ENCODE data around the gene NDUFS7. TPM values are rescaled to one million over a fixed set of nuclear protein-coding genes. Genes with fewer than 3 reads are reported as not detected.

Gene NDUFS7
- total and polyA plus RNA-seq, 9 of the 15 experiments (the other 6 are each of a cell fraction or from before 2014, with no cell fraction given), result 6.0 to 271 (median 60.6) TPM

DNA sequence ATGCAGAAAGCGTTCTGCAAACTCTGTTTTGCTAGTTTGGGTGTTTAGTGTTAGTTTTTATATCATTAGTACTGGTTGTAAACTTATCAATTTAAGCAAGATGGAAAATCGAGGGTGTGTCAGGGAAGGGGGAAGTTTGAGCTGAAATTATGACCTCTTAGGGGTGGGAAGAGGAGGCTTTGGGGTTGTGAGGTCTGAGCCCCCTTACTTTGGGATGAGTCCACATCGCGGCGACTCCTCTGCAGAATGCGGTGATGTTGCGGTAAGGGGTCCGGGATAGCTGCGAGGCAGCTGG, 743 bp upstream of the NDUFS7 start:
- Histone ChIP-seq H3K9ac (ENCODE audit: insufficient read depth in 1 of 2, low read depth in 2 of 2, low read length in 2 of 2) (peak overlapping the region in 1 of 2 experiments; percentile 1; a peak in 1 of 4 replicates), H3K36me3 (ENCODE audit: control insufficient read depth, insufficient read depth, low read length) (peaks cover 32% of the 10 kb centered on the region; the same call in 2 of the 3 replicates), H3K27ac (ENCODE audit: extremely low read depth, low read depth, low read length) (no peak overlapping the region), H3K9me1 (ENCODE audit: control insufficient read depth, insufficient read depth, low read length) (no peaks in the 10 kb centered on the region), H3K79me2 (ENCODE audit: control insufficient read depth, insufficient read depth, low read length) (peaks cover 40% of the 10 kb centered on the region), H4K20me1 (replicated peaks; ENCODE audit: control insufficient read depth, insufficient read depth, low read length) (no peaks in the 10 kb centered on the region; the same call in none of the 2 replicates), H3K4me1 (replicated peaks in 1 of 2; ENCODE audit: control insufficient read depth in 2 of 2, insufficient read depth in 2 of 2, low read length in 2 of 2) (peaks cover 0 to 49% of the 10 kb centered on the region in 2 experiments; a peak in 2 of 5 replicates), H3K4me3 (peak overlapping the region; percentile 6; the same call in 1 of the 2 replicates), H2AFZ (ENCODE audit: low read depth, low read length) (no peak overlapping the region), H3K9me3 (replicated peaks; ENCODE audit: control insufficient read depth, insufficient read depth, low read depth, low read length) (no peaks in the 10 kb centered on the region), H3K4me2 (ENCODE audit: insufficient read depth, low read length) (peak overlapping the region; percentile 75), H3K27me3 (ENCODE audit: control insufficient read depth in 2 of 2, insufficient read depth in 2 of 2, low read length in 2 of 2) (no peaks in the 10 kb centered on the region)
- 5% methylated on average over 9 of the region's 9 CpGs for WGBS (ENCODE audit: insufficient coverage, low coverage, missing lambda C conversion rate)
- peak in 2 of 4 experiments; percentile 87 to 89 for DNase-seq (ENCODE audit: extremely low read depth in 1 of 4, low spot score in 3 of 4)
- CTCF ChIA-PET (ENCODE audit: low intra/inter-chr PET ratio), result interaction anchor here (0.5 to 0.7 kb wide), 2 partner anchors 9 to 11 kb away, joined by 4 to 6 read pairs; no protein-coding TSS in a partner anchor
- FAIRE-seq, result no peak
- POLR2A ChIA-PET, result interaction anchor here (0.7 to 0.9 kb wide), 4 partner anchors 9 to 1292 kb away, joined by 3 to 4 read pairs (median 3); no protein-coding TSS in a partner anchor
- no peak for ATAC-seq
- BruUV-seq (replicated peaks), result no TSS peak
- in situ Hi-C loops (cut with MboI), result loop anchor here (5.0 kb wide), 1 partner anchor 106 kb away; the partner anchor contains the start of gene FAM174C
- intact Hi-C loops (cut with micrococcal nuclease), result no loop called here
- no peak for TF ChIP-seq KDM2B (CRISPR knock-in tag; IDR thresholded peaks at IDR 0.05)
- TF ChIP-seq ZNF431 (CRISPR knock-in tag; IDR thresholded peaks at IDR 0.05), result no peak
- no peak for TF ChIP-seq NEUROD1 (IDR thresholded peaks at IDR 0.05; ENCODE audit: borderline replicate concordance, low read depth, low read length, partially characterized antibody)
- TF ChIP-seq THRAP3 (IDR thresholded peaks at IDR 0.05; ENCODE audit: borderline replicate concordance), result peak; percentile 43; the same call in 1 of the 2 replicates
- TF ChIP-seq, protein P1, sequence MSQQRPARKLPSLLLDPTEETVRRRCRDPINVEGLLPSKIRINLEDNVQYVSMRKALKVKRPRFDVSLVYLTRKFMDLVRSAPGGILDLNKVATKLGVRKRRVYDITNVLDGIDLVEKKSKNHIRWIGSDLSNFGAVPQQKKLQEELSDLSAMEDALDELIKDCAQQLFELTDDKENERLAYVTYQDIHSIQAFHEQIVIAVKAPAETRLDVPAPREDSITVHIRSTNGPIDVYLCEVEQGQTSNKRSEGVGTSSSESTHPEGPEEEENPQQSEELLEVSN (IDR thresholded peaks at IDR 0.05; ENCODE audit: borderline replicate concordance in 1 of 2, extremely low read depth in 1 of 2, insufficient read depth in 1 of 2, insufficient read length in 1 of 2, low read depth in 1 of 2, low read length in 1 of 2, poor library complexity in 1 of 2, severe bottlenecking in 1 of 2), result peak in 1 of 2 experiments; percentile 32
- TF ChIP-seq, protein P2, sequence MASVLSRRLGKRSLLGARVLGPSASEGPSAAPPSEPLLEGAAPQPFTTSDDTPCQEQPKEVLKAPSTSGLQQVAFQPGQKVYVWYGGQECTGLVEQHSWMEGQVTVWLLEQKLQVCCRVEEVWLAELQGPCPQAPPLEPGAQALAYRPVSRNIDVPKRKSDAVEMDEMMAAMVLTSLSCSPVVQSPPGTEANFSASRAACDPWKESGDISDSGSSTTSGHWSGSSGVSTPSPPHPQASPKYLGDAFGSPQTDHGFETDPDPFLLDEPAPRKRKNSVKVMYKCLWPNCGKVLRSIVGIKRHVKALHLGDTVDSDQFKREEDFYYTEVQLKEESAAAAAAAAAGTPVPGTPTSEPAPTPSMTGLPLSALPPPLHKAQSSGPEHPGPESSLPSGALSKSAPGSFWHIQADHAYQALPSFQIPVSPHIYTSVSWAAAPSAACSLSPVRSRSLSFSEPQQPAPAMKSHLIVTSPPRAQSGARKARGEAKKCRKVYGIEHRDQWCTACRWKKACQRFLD (CRISPR knock-in tag; IDR thresholded peaks at IDR 0.05), result no peak
- TF ChIP-seq EP400 (IDR thresholded peaks at IDR 0.05), result no peak
- TF ChIP-seq NR2C1 (IDR thresholded peaks at IDR 0.05), result no peak
- no peak for TF ChIP-seq NR2C1 (tag; IDR thresholded peaks at IDR 0.05)
- TF ChIP-seq ZNF778 (CRISPR knock-in tag; IDR thresholded peaks at IDR 0.05), result no peak
- TF ChIP-seq RFX1 (IDR thresholded peaks at IDR 0.05), result no peak
- TF ChIP-seq ZC3H8 (IDR thresholded peaks at IDR 0.05), result no peak
- TF ChIP-seq, protein P3, sequence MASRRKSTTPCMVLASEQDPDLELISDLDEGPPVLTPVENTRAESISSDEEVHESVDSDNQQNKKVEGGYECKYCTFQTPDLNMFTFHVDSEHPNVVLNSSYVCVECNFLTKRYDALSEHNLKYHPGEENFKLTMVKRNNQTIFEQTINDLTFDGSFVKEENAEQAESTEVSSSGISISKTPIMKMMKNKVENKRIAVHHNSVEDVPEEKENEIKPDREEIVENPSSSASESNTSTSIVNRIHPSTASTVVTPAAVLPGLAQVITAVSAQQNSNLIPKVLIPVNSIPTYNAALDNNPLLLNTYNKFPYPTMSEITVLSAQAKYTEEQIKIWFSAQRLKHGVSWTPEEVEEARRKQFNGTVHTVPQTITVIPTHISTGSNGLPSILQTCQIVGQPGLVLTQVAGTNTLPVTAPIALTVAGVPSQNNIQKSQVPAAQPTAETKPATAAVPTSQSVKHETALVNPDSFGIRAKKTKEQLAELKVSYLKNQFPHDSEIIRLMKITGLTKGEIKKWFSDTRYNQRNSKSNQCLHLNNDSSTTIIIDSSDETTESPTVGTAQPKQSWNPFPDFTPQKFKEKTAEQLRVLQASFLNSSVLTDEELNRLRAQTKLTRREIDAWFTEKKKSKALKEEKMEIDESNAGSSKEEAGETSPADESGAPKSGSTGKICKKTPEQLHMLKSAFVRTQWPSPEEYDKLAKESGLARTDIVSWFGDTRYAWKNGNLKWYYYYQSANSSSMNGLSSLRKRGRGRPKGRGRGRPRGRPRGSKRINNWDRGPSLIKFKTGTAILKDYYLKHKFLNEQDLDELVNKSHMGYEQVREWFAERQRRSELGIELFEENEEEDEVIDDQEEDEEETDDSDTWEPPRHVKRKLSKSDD (conservative IDR thresholded peaks at IDR 0.05; ENCODE audit: low read length), result no peak
- no peak for TF ChIP-seq ZNF668 (CRISPR knock-in tag; IDR thresholded peaks at IDR 0.05)
- TF ChIP-seq, protein P4, sequence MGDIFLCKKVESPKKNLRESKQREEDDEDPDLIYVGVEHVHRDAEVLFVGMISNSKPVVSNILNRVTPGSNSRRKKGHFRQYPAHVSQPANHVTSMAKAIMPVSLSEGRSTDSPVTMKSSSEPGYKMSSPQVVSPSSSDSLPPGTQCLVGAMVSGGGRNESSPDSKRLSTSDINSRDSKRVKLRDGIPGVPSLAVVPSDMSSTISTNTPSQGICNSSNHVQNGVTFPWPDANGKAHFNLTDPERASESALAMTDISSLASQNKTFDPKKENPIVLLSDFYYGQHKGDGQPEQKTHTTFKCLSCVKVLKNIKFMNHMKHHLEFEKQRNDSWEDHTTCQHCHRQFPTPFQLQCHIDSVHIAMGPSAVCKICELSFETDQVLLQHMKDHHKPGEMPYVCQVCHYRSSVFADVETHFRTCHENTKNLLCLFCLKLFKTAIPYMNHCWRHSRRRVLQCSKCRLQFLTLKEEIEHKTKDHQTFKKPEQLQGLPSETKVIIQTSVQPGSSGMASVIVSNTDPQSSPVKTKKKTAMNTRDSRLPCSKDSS (IDR thresholded peaks at IDR 0.05; ENCODE audit: low read depth, partially characterized antibody), result no peak
- no peak for TF ChIP-seq NR2F6 (CRISPR knock-in tag; IDR thresholded peaks at IDR 0.05)
- TF ChIP-seq SIN3B (IDR thresholded peaks at IDR 0.05; ENCODE audit: low read depth), result no peak
